ENCODE data around the gene TRIM26.
A peak's percentile ranks its signal among the peaks of the same experiment; 100 is the strongest.

Gene TRIM26

DNA sequence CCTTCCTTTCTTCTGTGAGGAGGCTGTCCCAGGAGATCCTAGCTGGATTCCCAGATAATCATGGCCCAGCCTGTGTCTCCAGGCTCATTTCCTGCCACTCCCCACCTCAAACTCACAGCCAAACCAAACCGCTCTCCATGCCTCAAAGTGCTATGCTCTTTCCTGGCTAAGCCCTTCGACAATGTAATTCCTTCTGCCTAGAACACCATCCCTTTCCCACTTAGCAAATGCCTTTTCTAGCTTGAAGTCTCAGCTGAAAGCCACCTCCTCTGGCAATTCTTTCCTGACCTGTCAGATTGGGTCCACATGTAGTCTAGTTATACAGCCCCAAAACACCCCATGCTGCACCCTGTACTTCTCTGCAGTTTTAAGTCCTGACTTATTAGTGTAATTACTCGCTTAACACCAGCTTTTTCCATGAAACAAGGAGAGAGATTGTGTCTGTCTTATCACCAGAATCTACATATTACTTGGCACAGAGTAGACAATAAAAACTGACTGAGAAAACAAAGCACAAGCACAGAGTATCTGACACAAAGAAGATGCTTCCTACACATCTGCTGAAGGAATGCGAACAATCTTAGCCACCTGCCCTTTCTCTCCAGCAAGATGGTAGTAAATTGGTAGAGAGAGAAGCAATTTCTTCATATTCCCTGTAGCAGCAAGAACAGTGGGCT is 5.4 kb downstream of the TRIM26 start:
- DNase-seq (ENCODE audit: low spot score): peak; percentile 5

DNA sequence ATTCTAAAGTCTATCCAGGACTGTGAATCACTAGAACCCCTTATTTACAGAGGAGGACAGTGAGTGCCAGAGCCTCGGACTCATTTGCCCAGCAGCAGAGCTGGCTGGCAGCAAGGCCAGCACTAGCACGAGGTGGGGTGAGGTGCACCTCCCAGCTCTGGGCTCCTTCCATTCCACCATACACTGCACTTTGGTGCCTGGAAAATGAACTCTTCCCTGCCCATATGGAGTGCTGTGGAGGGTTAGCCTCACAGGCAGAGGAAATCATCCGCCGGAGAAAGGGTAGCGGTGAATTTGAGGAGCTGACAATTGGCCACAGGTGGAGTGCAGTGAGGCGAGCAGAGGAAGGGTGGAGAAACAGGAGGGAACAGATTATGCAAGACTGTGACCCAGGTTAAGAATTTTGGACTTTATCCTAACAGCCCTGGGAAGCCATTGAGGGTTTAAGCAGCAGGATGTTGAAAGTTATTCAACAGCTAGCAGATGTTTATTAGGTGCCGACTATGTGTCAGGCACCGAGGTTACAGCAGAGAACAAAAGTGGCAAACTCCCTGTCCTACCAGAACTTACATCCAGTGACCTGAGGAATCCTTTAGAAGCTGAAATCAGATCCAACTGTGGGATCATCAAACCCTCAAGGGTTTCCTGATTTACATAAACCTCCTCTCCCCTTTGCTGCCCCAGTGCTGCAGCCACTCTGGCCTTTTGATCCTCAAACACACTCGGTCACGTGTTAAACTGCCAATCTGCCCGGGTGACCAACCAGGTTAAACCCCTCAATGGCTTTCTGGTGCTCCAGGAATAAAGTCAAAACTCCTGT is 6.2 kb downstream of the TRIM26 start:
- DNase-seq (ENCODE audit: low spot score): peak; percentile 41

DNA sequence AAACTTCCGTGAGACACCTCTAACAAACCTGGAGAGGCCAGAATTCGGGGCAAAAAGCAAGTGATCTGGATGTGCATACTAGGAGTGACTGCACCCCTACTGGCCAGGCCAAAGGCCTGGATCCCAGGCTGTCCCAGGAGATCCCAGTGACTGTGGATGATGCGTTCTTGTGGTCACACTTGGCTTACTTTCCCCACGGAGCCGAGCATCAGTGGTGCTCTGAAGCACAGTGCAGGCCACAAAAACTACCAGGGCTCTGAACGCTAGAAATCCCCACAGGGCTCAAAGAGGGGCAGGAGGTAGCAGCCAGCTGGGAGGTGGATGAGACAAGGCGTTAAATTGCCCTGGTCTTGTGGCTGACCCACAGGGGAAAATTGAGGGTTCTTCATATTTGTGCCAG is 7.1 kb downstream of the TRIM26 start:
- no peak for DNase-seq (ENCODE audit: low spot score)

DNA sequence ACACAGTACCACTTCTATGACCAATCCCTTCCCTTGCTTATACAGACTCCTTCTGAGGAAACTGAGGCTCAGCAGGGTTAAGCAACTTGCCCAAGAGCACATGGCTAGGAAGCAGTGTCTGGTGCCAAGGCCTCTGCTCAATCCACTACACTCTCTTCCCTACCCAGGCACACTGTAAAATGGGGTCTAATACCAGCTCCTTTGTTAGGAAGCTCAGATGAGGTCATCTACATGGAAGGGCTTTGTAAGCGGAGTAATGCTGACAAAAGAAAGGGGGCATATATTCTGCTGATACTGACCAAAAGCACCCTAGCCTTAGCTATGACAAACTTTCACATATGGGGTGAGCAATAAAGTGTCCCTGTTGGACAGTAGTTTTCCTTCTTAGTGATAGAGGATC is 9.1 kb downstream of the TRIM26 start:
- no peak for DNase-seq (ENCODE audit: low spot score)

DNA sequence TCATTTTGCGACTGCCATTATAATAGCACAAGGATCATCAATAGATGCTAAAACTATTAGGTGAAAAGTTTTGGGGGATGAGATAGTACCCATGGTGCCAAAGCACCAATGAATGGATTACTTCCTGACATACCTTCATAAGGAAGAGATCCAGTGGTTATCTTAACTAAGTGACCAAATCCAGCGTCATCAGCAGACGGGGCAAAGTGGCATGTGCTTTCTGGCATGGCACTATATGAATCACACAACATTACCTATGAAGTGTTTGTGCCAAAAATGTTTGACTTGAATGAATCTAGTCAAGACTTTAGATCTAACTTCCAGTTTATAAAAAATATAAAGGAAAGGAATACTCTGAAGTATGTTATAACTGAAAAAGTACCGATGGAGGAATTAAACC is 10.8 kb downstream of the TRIM26 start:
- no peak for DNase-seq (ENCODE audit: low spot score)

DNA sequence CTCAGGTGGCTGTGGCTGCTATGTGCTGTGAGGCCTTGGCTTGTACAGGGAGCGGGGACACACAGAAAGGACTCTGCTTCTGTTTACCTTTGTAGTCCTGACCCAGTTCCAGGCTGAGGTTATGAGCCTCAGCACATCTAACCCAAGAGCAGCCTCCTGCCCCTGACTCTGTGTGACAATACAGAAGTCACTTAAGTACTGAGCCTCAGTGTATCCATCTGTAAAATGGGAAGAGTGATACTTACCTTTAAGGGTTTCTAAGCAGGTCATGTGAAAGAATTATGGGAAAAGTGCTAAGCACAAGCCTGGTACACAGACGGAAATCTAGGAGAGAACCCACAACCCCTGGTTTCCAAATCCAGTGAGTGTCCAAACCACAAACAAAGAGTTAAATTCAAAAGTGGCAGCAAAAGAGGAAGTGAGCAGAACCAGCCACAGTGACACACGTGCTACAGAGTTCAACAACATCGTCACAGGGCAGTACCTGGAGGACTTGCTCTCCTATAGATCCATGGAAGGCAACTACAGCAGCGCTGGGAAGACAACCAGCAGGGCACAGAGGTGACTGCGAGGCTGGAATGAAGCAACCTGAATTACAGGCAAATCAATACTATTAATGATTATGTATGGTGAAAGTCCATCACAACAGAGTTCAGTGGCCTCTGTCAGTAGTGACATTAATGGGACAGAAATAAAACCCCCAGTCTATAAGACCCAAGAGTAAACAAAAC is 12.5 kb downstream of the TRIM26 start:
- no peak for DNase-seq (ENCODE audit: low spot score)

DNA sequence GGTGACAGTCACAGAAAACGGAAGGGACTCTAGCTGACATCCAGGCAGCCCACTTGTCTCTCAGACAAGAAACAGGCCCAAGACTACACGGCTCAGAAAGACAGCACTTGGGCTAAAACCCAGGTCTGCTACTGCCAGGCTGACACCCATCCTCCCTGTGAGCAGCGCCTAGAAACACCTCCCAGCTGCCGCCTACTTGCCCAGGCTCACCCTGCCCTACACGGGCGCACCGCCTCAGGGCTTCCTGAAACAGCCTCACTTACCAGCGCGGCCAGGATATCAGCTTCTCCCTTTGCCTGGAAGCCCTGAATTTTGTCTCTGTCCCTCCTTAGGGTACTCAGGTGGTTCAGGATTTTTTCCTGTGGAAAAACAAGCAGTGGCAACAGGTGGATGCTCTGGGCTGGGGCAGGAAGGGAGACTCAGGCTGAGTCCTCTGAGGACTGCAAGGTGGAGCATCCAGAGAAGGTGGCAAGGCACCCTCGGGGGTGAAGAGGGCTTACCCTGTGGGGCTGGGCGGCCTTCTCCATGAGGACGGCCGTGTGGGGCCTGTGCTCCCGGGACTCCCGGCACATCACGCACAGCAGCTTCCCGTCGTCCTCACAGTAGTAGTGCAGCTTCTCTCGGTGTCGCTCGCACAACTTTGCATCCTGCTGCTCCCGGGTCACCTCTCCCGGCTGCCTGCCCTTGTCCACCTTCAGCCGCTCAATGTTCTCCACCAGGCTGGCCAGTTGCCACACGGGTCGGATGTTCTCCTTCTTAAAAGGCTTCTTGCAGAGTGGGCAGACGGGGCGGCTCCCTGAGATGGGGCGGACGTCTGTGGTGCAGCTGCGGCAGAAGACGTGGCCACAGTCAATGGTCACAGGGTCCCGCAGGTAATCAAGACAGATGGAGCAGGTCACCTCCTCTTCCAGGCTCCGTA is 14.8 kb downstream of the TRIM26 start:
- no peak for DNase-seq (ENCODE audit: low spot score)

DNA sequence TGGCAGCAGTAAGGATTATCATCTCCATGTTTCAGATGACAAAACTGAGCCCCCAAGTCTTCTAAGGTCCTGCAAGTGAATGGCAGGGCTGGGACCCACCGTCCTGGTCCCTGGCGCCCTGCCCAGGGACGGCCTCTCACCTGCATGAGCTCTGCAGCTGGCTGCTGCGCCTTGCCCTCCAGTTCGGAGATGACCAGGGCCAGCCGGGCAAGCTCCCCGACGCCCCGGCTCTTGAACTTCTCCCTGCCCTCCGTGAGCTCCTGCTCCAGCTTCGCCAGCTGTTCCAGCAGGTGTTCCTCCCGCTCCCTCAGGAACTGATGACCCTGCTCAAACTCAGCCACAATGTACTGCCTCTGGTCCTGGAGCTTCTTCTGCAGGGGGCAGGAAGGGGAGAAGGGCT is 16.8 kb downstream of the TRIM26 start:
- no peak for DNase-seq (ENCODE audit: low spot score)

DNA sequence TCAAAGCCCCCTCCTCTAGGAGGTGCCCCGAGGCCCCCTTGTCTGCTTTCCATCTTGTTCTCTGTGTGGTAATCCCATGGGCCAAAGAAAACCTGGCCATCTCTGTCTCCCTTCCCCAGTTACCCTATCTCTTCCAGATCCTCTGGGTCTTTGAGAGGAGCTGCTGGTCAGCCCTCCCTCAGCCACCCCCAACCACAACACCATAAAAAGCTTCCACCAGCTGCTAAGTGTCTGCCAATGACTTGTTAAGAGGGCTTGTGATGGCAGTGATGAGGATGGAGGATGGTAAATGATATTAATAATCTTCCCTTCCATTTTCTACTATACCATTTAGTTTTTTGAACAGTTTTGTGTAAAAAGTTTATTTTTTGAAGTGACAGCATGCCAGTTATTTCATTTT is 17.3 kb downstream of the TRIM26 start:
- DNase-seq (ENCODE audit: low spot score): no peak

DNA sequence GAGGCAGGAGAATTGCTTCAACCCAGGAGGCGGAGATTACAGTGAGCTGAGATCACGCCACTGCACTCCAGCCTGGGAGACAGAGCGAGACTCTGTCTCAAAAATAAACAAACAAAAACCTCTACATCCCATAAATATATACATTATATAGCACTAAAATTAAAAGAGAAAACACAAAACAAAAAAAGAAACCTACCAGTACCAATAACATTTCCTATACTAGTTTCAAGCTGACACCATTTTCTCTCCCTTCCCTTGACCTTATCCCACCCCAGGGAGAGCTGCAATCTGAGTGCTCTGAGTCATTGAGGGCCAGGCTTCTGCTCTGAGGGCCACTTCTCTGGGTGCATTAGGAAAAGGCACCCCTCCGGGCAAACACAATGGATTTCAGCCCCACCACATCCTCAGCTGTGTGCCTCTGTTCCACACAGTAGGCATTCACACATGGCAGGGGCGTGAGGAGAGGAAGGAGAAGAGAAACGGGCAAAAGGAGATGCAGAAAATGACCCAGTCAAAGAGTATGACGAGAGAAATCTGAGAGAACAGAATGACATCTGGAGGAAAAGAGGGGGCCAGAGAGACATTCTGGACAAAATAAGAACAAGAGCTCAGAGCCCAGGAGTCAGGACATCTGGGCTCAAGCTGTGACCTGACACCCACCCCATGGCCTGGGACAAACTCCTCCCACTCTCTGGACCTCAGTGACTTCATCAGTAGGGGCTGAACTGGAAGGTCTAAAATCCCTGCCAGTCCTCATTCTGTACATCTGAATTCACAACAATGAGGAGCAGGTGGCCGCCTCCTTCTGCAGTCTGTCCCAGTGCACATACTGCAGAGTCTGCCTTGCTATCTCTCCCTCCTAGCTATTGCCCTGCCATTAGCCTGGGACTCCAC is 18.2 kb downstream of the TRIM26 start:
- DNase-seq (ENCODE audit: low spot score): no peak

DNA sequence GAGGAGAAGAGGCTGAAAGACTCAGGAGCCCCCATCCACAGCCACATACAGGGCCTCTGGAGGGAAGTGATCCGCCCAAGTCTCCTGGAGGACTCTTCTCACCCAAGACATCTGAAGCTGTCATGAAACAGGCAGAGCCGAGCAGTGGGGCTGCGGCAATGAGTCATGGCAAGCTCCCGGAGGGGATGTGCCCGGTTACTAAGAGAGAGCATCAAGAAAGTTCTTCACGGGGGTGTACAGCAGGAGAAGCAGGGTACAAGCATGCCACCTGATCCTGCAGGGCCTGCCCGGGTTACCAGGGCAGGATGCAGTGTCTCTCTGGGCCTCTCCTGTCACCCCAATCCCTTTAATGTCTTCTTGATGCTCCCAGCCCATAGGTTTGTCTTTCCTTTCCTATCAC is 21.1 kb downstream of the TRIM26 start:
- DNase-seq (ENCODE audit: low spot score): no peak

DNA sequence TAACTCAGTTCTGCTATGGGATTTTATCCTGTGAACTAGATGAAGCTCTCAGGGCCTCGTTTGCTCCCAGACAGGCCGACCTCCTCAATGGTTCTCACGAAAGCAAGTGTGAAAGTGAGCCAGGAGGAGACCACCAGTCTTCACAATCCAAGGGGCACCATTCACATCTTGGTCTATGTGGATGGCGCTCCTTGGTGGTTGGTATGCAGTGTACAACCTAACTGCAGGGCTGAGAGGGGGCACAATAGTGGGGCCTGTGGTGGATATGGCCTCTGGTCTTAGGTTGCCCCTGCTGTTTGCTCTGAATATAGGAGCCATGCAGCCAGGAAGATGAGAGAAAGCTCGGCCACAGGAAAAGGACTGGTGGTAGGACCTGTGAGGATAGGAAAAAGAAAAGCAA is 24.7 kb downstream of the TRIM26 start:
- DNase-seq (ENCODE audit: low spot score): no peak

DNA sequence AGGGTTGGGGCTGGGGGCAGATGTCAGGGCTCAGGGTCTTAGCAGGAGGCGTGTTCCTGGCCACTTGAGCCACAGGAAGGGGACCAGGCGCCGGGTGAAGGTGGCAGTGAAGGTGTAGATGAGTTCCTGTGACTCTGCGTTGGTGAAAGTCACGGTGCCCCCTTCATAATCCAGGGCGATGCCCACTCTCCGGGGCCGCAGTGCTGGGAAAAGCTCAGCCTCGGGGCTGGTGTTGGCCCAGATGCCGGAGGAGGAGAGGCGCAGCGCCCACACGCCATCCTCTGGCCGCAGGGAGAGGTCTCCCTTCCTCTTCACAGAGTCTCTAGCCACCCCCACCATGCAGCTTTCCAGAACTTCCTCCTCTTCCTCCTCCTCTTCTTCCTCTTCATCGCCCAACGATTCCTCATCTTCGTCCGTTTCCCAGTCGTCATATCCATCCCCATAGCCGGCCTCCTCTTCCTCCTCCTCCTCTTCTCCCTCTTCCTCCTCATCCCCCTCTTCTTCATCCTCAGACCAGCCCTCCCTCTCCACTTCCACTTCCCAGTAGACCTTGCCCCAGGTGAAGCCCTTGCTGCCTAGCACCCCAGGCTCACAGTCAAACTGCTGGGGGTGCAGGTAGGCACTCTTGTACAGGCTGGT is 27.2 kb downstream of the TRIM26 start:
- no peak for DNase-seq (ENCODE audit: low spot score)

DNA sequence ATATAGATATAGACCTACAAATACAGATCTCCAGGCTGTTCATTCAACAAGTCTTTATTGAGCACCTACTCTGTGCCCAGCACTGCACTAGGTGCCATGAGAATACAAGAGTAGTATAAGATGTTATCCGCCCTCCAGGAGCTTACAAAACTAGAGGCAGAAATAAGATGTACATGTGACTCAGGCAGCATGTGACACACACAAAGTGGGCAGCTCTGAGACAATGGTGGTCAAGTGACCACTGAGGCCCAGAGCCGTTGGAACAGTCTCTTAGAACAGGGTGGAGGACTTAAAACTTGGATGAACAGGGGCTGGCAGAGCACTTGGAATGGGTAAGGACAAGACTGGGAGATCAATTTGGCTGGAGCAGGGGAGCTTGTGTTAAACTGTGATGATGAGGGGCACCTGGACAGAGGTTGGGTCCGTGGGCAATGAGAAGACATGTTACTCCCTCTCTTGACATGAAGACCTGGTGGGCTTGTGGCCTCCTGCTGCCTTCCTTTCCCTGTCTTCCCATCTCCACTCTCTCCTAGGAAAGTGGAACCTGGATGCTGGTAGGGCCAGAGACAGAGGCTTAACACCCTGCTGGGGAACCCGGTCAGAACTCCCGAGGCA is 28.7 kb downstream of the TRIM26 start:
- DNase-seq (ENCODE audit: low spot score): no peak

DNA sequence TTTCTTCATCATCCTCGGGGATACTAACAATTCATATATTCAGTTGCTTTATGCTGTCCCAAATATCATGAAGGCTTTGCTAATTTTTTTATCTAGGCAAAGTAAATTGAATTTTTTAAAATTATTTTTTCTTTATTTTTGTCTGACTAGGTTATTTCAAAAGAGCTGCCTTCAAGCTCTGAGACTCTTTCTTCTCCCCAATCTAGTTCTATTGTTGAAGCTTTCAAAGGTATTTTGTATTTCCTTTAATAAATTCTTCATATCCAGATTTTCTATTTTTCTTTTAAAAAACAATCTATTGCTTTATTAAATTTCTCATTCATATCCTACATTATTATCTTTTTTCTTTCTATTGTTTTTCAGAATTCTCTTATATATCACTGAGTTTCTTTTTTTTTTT is 33.1 kb downstream of the TRIM26 start:
- DNase-seq (ENCODE audit: low spot score): no peak

DNA sequence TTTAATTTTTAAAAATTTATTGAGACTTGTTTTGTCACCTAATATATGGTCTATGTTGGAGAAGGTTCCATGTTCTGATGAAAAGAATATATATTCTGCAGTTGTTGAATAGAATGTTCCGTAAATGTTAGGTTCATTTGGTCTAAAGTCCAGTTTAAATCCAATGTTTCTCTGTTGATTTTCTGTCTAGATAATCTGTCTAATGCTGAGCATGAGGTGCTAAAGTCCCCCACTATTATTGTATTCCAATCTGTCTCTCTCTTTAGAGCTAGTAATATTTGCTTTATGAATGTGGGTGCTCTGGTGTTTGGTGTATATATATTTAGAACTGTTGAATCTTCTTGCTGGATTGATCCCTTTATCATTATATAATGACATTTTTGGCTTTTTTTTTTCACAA is 34.4 kb downstream of the TRIM26 start:
- no peak for DNase-seq (ENCODE audit: low spot score)

DNA sequence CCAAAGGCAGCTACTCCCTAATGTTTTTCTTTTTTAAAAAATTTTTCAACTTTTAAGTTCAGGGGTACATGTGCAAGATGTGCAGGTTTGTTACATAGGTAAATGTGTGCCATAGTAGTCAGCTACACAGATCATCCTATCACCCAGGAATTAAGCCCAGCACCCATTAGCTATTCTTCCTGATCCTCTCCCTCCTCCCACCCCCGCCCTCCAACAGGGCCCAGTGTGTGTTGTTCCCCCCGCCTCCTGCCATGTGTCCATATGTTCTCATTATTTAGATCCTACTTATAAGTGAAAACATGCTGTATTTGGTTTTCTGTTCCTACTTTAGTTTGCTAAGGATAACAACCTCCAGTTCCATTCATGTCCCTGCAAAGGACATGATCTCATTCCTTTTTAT is 37.4 kb downstream of the TRIM26 start:
- no peak for DNase-seq (ENCODE audit: low spot score)

DNA sequence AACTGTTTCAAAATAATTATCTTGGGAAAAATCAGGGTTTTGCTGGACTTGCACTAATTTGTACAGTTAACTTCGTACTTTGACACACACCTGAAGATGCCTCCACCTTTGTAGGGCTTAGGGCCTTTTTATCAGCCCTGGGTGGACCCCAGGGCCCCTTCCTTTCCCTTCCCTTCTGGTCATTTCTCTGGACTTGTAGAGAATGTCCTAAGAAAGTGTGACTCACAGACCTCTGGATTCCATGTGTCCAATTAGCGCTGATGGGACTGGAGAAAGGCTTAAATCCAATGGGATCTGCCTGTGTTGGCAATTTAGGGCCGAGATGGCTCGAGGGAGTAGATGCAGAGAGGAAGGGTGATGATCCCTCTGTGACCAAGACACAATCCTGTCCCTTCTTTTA is 40.5 kb downstream of the TRIM26 start:
- DNase-seq (ENCODE audit: low spot score): no peak

DNA sequence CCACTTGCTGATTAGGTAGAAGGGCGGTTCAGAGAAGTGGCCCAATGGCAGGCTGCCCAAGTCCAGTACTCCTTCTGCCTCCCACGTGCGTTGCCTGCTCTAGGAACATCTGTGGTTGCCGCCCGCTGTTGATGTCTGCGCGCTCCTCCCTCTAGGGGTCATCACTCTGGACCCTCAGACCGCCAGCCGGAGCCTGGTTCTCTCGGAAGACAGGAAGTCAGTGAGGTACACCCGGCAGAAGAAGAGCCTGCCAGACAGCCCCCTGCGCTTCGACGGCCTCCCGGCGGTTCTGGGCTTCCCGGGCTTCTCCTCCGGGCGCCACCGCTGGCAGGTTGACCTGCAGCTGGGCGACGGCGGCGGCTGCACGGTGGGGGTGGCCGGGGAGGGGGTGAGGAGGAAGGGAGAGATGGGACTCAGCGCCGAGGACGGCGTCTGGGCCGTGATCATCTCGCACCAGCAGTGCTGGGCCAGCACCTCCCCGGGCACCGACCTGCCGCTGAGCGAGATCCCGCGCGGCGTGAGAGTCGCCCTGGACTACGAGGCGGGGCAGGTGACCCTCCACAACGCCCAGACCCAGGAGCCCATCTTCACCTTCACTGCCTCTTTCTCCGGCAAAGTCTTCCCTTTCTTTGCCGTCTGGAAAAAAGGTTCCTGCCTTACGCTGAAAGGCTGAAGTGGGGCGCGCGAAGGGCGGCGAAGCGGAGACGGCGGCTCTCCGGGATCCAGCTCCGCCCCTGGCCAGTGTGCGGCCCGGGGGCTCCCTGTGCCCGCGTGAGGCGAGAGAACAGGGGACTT is 41.3 kb downstream of the TRIM26 start:
- DNase-seq (ENCODE audit: low spot score): no peak
